Erythroblast (primary cell): ENCODE data around the gene BTBD6.

Source experiments
- GATA1 ChIP-seq: IDR thresholded peaks from 2 replicates; pipeline ENCODE4 v1.6.1; 2011; ENCODE audit warnings: low read depth, mild to moderate bottlenecking, control low read depth, low read length, moderate library complexity
- POLR2A ChIP-seq: IDR thresholded peaks from 2 replicates; pipeline ENCODE4 v1.6.1; 2011; ENCODE audit warnings: mild to moderate bottlenecking, low read length

DNA sequence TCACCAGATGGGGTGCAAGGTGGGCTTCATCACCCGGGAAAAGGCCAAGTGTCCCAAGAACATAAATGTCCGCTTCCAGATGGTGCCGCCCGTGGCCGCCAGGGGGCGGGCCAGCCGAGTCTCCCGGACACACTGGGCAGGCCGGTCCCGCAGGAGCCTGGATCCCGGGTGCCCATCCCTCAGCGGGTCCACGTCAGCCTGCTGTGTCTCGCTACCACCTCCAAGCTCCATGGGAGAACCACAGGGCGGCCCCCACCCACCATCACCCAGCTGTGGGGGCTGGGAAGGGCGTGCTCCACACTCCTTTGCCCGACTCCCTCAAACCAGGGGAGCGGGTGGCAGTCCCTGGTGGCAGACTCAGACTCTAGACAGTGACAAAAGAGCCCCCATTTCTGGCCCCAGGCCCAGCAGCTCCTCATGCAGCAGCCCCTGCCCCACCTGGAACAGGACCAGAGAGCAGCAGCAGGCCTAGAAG is 45.2 kb upstream of the BTBD6 start:
- TF ChIP-seq POLR2A (no peak), GATA1 (no peak)
